GM12878 (cell line): ENCODE results near the gene CAVIN1. TPM values are rescaled to one million over a fixed set of nuclear protein-coding genes. Genes with fewer than 3 reads are reported as not detected.

Source experiments
- ATF7 ChIP-seq: fragments of 450-650 bp; IDR thresholded peaks from 2 replicates; pipeline ENCODE4 v1.6.1; 2016; ENCODE audit warnings: low read depth, mild to moderate bottlenecking
- BACH1 ChIP-seq: fragments of 450-650 bp; IDR thresholded peaks from 2 replicates; pipeline ENCODE4 v1.6.1; 2017; ENCODE audit warnings: mild to moderate bottlenecking, borderline replicate concordance
- CBFB ChIP-seq: IDR thresholded peaks from 2 replicates; pipeline ENCODE4 v1.6.1; 2016; ENCODE audit warnings: antibody characterized with exemption, low read depth
- DPF2 ChIP-seq: fragments of 450-650 bp; IDR thresholded peaks from 2 replicates; pipeline ENCODE4 v1.6.1; 2017; ENCODE audit warnings: mild to moderate bottlenecking
- ESRRA ChIP-seq: IDR thresholded peaks from 2 replicates; pipeline ENCODE4 v1.6.1; 2012; ENCODE audit warnings: mild to moderate bottlenecking, low read length, improper control_type of control experiment
- ETV6 ChIP-seq, 2 experiments: fragments of 450-650 bp in 1 of 2; IDR thresholded peaks in 1 of 2; conservative IDR thresholded peaks in 1 of 2; 2 replicates each; pipeline ENCODE4 v1.6.1; 2014; ENCODE audit warnings: antibody characterized with exemption in 1 of 2, borderline replicate concordance in 1 of 2, low read depth in 1 of 2, mild to moderate bottlenecking in 1 of 2, moderate library complexity in 1 of 2
- GATAD2B ChIP-seq: fragments of 450-650 bp; conservative IDR thresholded peaks from 2 replicates; pipeline ENCODE4 v1.6.1; 2017; ENCODE audit warnings: low read depth, mild to moderate bottlenecking, moderate library complexity
- IKZF1 ChIP-seq: fragments of 450-650 bp; conservative IDR thresholded peaks from 2 replicates; pipeline ENCODE4 v1.6.1; 2017; ENCODE audit warnings: antibody characterized with exemption, mild to moderate bottlenecking
- MAX ChIP-seq: IDR thresholded peaks from 2 replicates; pipeline ENCODE4 v1.6.1; 2012; ENCODE audit warnings: low read depth, low read length, improper control_type of control experiment
- MTA2 ChIP-seq: fragments of 450-650 bp; IDR thresholded peaks from 2 replicates; pipeline ENCODE4 v1.6.1; 2016; ENCODE audit warnings: low read depth, mild to moderate bottlenecking, moderate library complexity
- MXI1 ChIP-seq: fragments of 150-350 bp; IDR thresholded peaks from 2 replicates; pipeline ENCODE4 v1.6.1; 2011; ENCODE audit warnings: low read depth, mild to moderate bottlenecking, inconsistent platforms, low read length, improper control_type of control experiment
- NFYA ChIP-seq: IDR thresholded peaks from 2 replicates; pipeline ENCODE4 v1.6.1; 2011; ENCODE audit warnings: low read depth, mild to moderate bottlenecking, low read length, improper control_type of control experiment, borderline replicate concordance
- NR2F1 ChIP-seq: fragments of 450-650 bp; conservative IDR thresholded peaks from 2 replicates; pipeline ENCODE4 v1.6.1; 2017; ENCODE audit warnings: mild to moderate bottlenecking
- PML ChIP-seq: IDR thresholded peaks from 2 replicates; pipeline ENCODE4 v1.6.1; 2012; ENCODE audit warnings: low read length, inconsistent platforms
- POLR2A ChIP-seq: IDR thresholded peaks from 2 replicates; pipeline ENCODE4 v1.6.1; 2011; ENCODE audit warnings: low read depth, mild to moderate bottlenecking, low read length
- POLR2AphosphoS2 ChIP-seq: IDR thresholded peaks from 2 replicates; pipeline ENCODE4 v1.6.1; 2011; ENCODE audit warnings: low read depth, mild to moderate bottlenecking, low read length, improper control_type of control experiment, moderate library complexity
- POLR2AphosphoS5 ChIP-seq: IDR thresholded peaks from 2 replicates; pipeline ENCODE4 v1.6.1; 2011; ENCODE audit warnings: mild to moderate bottlenecking, low read length, inconsistent platforms
- PRDM15 ChIP-seq: fragments of 450-650 bp; formaldehyde crosslinking; IDR thresholded peaks from 2 replicates; pipeline ENCODE4 v1.4.0; 2020; ENCODE audit warnings: mild to moderate bottlenecking, moderate library complexity
- RELB ChIP-seq: fragments of 450-650 bp; IDR thresholded peaks from 2 replicates; pipeline ENCODE4 v1.6.1; 2017; ENCODE audit warnings: low read depth, mild to moderate bottlenecking, moderate library complexity
- SMAD1 ChIP-seq: fragments of 450-650 bp; IDR thresholded peaks from 2 replicates; pipeline ENCODE4 v1.6.1; 2018; ENCODE audit warnings: mild to moderate bottlenecking, low read depth; ENCODE audit not compliant: partially characterized antibody
- TAF1 ChIP-seq: IDR thresholded peaks from 2 replicates; pipeline ENCODE4 v1.6.1; 2011; ENCODE audit warnings: mild to moderate bottlenecking, low read depth, low read length, borderline replicate concordance
- USF1 ChIP-seq: IDR thresholded peaks from 2 replicates; pipeline ENCODE4 v1.6.1; 2011; ENCODE audit warnings: borderline replicate concordance, low read depth, mild to moderate bottlenecking, moderate library complexity, mixed read lengths, low read length; ENCODE audit not compliant: insufficient read depth; ENCODE audit errors: extremely low read length
- YY1 ChIP-seq: IDR thresholded peaks from 2 replicates; pipeline ENCODE4 v1.6.1; 2011; ENCODE audit warnings: low read depth, mild to moderate bottlenecking, low read length
- polyA plus RNA-seq, 11 experiments: library from polyadenylated mRNA; depleted of rRNA in 4 of 11; unstranded in 6 of 11; stranded (reverse) in 5 of 11; fragments of >200 nt; fragmentation: Nextera tagmentation in 4 of 11; fragmentation: Illumina TruSeq in 1 of 11; extraction: Ambion mirVana in 4 of 11; extraction: Trizol in 1 of 11; gene quantifications; 1 replicate in 1 of 11; 2 replicates in 10 of 11; pipeline versions ENCODE4 v1.2.1 to v1.2.3, GENCODE V29; 2011 to 2016; ENCODE audit warnings: inconsistent platforms in 2 of 11, missing spikeins in 2 of 11, low read depth in 1 of 11
- total RNA-seq, 4 experiments: library from RNA; depleted of rRNA in 3 of 4; stranded (reverse); fragments of >200 nt in 3 of 4; fragmentation: Illumina TruSeq in 1 of 4; extraction: Trizol in 1 of 4; gene quantifications; 2 replicates each; pipeline versions ENCODE4 v1.2.1 to v1.2.3, GENCODE V29; 2013 to 2021

CAVIN1 gene
- total and polyA plus RNA-seq, 10 of the 15 experiments (the other 5 are each of a cell fraction or from before 2014, with no cell fraction given), result 0.03 to 1.1 (median 0.37) TPM

- TF ChIP-seq NFYA (no peak), POLR2A (peak; percentile 81), USF1 (peak; percentile 38), PML (no peak), POLR2AphosphoS2 (peak; percentile 61; the same call in 1 of the 2 replicates), ESRRA (no peak), ETV6 (conservative IDR thresholded peaks at IDR 0.05 in 1 of 2, IDR thresholded peaks at IDR 0.05 in 1 of 2; ENCODE audit: borderline replicate concordance in 1 of 2, low read depth in 1 of 2) (no peak), PRDM15 (CRISPR knock-in tag) (no peak), MTA2 (peak; percentile 55; the same call in 1 of the 2 replicates), POLR2AphosphoS5 (peak; percentile 71), SMAD1 (peak; percentile 58), CBFB (peak; percentile 82; the same call in 1 of the 2 replicates), BACH1 (0 out of 2 replicates have a peak, but pooled peaks have one; percentile 12), IKZF1 (peak; percentile 84), GATAD2B (peak; percentile 53), NR2F1 (0 out of 2 replicates have a peak, but pooled peaks have one; percentile 51), DPF2 (peak; percentile 81), RELB (peak; percentile 32; the same call in 1 of the 2 replicates), TAF1 (no peak), ATF7 (peak; percentile 90), MXI1 (0 out of 2 replicates have a peak, but pooled peaks have one; percentile 8), MAX (peak; percentile 58), YY1 (peak; percentile 93)
These were observed 35.6 kb upstream of the CAVIN1 start, which contains the start of gene ATP6V0A1 (continued) for GRCh38 chr17:42458497-42459255.
